Measurements from ENCODE around the gene ZSCAN9.

DNA sequence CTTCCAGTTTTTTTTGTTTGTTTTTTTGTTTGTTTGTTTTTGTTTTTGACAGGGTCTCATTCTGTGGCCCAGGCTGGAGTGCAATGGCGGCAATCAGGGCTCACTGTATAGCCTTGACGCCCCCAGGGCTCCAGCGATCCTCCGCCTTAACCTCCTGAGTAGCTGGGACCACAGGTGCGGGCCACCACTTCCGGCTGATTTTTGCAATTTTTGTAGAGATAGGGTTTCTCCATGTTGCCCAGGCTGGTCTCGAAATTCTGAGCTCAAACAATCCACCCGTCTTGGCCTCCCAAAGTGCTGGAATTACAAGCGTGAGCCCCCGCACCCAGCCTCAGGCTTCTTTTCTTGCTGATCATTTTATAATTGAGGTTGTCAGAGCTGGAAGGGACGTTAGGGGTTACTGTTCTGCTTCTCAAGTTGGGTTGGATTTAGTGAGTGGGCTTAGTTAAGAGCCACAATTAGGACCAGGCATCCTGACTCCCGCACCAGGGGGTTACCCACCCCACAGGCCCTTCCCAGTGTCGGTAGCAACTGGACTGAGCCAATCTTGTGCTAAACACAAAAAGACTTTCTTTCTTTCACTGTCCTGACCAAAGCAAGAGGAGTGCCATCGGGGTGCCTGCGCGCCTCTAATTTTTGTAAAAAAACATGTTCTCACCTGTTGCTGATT is 13.1 kb upstream of the ZSCAN9 start:
- TF ChIP-seq, protein P1, sequence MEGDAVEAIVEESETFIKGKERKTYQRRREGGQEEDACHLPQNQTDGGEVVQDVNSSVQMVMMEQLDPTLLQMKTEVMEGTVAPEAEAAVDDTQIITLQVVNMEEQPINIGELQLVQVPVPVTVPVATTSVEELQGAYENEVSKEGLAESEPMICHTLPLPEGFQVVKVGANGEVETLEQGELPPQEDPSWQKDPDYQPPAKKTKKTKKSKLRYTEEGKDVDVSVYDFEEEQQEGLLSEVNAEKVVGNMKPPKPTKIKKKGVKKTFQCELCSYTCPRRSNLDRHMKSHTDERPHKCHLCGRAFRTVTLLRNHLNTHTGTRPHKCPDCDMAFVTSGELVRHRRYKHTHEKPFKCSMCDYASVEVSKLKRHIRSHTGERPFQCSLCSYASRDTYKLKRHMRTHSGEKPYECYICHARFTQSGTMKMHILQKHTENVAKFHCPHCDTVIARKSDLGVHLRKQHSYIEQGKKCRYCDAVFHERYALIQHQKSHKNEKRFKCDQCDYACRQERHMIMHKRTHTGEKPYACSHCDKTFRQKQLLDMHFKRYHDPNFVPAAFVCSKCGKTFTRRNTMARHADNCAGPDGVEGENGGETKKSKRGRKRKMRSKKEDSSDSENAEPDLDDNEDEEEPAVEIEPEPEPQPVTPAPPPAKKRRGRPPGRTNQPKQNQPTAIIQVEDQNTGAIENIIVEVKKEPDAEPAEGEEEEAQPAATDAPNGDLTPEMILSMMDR (conservative IDR thresholded peaks at IDR 0.05 in 1 of 2, IDR thresholded peaks at IDR 0.05 in 1 of 2; ENCODE audit: extremely low read depth in 1 of 2, insufficient read depth in 1 of 2, low read depth in 1 of 2, low read length in 2 of 2), result no peak
- TF ChIP-seq EZH2 (IDR thresholded peaks at IDR 0.05; ENCODE audit: borderline replicate concordance, low read length), result no peak
